B cell (primary cell): ENCODE data around the gene EPB41L5.

ENCODE experiments used
- EZH2 ChIP-seq: IDR thresholded peaks from 2 replicates; pipeline ENCODE4 v1.6.1; 2012; ENCODE audit warnings: borderline replicate concordance, low read depth, mild to moderate bottlenecking, moderate library complexity, low read length; ENCODE audit not compliant: insufficient read depth, poor library complexity, severe bottlenecking
- TF ChIP-seq, protein P1 (sequence below): fragments of 200-600 bp; IDR thresholded peaks from one replicate; pipeline ENCODE4 v1.8.0; 2022; ENCODE audit warnings: antibody characterized with exemption, mild to moderate bottlenecking

DNA sequence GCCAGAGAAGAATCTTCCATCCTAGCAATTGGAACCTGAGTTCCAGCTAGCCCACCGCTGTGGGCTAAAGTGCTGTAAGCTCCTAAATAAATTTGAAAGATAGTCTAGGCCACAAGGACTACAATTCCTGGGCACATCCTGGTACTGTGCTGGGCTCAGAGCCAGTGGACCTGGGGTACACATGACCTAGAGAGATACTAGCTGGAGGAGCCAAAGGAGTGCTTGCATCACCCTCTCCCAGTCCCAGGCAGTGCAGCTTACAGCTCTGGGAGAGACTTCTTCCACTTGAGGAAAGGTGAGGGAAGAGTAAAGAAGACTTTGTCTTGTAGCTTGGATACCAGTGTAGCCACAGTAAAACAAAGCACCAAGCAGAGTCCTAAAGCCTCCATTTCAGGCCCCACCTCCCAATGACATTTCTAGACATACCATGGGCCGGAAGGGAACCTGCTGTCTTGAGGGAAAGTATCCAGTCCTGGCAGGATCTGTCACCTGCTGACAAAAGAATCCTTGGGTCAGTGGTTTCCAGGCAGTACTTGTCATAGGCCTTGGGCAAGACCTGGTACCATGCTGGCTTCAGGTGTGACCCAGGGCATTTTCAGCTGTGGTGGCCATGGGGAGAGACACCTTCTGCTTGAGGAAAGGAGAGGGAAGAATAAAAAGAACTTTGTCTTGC lies 120.8 kb downstream of the EPB41L5 start:
- TF ChIP-seq EZH2: no peak
- TF ChIP-seq, protein P1, sequence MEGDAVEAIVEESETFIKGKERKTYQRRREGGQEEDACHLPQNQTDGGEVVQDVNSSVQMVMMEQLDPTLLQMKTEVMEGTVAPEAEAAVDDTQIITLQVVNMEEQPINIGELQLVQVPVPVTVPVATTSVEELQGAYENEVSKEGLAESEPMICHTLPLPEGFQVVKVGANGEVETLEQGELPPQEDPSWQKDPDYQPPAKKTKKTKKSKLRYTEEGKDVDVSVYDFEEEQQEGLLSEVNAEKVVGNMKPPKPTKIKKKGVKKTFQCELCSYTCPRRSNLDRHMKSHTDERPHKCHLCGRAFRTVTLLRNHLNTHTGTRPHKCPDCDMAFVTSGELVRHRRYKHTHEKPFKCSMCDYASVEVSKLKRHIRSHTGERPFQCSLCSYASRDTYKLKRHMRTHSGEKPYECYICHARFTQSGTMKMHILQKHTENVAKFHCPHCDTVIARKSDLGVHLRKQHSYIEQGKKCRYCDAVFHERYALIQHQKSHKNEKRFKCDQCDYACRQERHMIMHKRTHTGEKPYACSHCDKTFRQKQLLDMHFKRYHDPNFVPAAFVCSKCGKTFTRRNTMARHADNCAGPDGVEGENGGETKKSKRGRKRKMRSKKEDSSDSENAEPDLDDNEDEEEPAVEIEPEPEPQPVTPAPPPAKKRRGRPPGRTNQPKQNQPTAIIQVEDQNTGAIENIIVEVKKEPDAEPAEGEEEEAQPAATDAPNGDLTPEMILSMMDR: no peak
